Measurements from ENCODE around the gene FOXRED1.

DNA sequence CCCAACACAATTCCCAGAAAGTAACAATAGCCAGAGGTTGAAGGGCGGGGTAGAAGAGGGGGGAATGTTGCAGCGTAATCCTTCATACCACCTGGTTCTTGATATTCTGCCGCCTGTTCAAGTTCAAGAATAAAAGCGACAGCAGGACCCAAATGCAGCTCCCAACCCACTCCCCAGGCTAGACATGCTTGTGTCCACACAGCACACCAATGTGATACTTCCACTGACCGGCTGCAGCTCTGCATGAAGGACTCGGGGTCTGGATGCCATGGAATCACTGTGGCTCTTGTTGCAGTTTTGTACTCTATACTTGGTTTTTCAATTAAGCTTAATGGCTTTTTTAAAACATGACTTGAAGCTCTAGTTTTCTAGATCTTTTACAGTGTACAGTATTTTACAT lies 6.7 kb upstream of the FOXRED1 start:
- TF ChIP-seq, protein P1, sequence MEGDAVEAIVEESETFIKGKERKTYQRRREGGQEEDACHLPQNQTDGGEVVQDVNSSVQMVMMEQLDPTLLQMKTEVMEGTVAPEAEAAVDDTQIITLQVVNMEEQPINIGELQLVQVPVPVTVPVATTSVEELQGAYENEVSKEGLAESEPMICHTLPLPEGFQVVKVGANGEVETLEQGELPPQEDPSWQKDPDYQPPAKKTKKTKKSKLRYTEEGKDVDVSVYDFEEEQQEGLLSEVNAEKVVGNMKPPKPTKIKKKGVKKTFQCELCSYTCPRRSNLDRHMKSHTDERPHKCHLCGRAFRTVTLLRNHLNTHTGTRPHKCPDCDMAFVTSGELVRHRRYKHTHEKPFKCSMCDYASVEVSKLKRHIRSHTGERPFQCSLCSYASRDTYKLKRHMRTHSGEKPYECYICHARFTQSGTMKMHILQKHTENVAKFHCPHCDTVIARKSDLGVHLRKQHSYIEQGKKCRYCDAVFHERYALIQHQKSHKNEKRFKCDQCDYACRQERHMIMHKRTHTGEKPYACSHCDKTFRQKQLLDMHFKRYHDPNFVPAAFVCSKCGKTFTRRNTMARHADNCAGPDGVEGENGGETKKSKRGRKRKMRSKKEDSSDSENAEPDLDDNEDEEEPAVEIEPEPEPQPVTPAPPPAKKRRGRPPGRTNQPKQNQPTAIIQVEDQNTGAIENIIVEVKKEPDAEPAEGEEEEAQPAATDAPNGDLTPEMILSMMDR (conservative IDR thresholded peaks at IDR 0.05; ENCODE audit: low read depth, low read length) = no peak
- no peak for TF ChIP-seq RCOR1 (IDR thresholded peaks at IDR 0.05; ENCODE audit: insufficient replicate concordance, low read length)
- no peak for TF ChIP-seq POLR2A (IDR thresholded peaks at IDR 0.05; ENCODE audit: low read depth, low read length)
- no peak for TF ChIP-seq BHLHE40 (IDR thresholded peaks at IDR 0.05; ENCODE audit: low read depth, low read length)
- TF ChIP-seq CEBPB (IDR thresholded peaks at IDR 0.05; ENCODE audit: low read depth, low read length) = no peak
- TF ChIP-seq RAD21 (IDR thresholded peaks at IDR 0.05; ENCODE audit: low read length) = no peak
- TF ChIP-seq, protein P2, sequence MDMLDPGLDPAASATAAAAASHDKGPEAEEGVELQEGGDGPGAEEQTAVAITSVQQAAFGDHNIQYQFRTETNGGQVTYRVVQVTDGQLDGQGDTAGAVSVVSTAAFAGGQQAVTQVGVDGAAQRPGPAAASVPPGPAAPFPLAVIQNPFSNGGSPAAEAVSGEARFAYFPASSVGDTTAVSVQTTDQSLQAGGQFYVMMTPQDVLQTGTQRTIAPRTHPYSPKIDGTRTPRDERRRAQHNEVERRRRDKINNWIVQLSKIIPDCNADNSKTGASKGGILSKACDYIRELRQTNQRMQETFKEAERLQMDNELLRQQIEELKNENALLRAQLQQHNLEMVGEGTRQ (IDR thresholded peaks at IDR 0.05; ENCODE audit: low read depth, low read length) = no peak
- TF ChIP-seq SMC3 (IDR thresholded peaks at IDR 0.05; ENCODE audit: low read depth, low read length) = no peak
- TF ChIP-seq MAZ (IDR thresholded peaks at IDR 0.05; ENCODE audit: borderline replicate concordance, low read depth, low read length) = no peak
- TF ChIP-seq, protein P3, sequence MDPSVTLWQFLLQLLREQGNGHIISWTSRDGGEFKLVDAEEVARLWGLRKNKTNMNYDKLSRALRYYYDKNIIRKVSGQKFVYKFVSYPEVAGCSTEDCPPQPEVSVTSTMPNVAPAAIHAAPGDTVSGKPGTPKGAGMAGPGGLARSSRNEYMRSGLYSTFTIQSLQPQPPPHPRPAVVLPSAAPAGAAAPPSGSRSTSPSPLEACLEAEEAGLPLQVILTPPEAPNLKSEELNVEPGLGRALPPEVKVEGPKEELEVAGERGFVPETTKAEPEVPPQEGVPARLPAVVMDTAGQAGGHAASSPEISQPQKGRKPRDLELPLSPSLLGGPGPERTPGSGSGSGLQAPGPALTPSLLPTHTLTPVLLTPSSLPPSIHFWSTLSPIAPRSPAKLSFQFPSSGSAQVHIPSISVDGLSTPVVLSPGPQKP (IDR thresholded peaks at IDR 0.05; ENCODE audit: borderline replicate concordance, low read depth, low read length) = no peak
- no peak for TF ChIP-seq MXI1 (IDR thresholded peaks at IDR 0.05; ENCODE audit: borderline replicate concordance, low read depth, low read length)

Data from IMR-90 (cell line).